ENCODE data around the gene STARD4. TPM values are rescaled to one million over a fixed set of nuclear protein-coding genes. Genes with fewer than 3 reads are reported as not detected.

The STARD4 gene
- total RNA-seq, 1 donor from 2014 or later = 48.6 TPM

GRCh38 chr5:111447099-111447498 lies 65.2 kb downstream of the STARD4 start:
- no peak for TF ChIP-seq CTCF (IDR thresholded peaks at IDR 0.05)
- no peaks in the 10 kb centered on the region for H3K36me3 ChIP-seq
- no peaks in the 10 kb centered on the region for H3K9me3 ChIP-seq
- intact Hi-C loops (cut with DNase I) = no loop called here
- no peak overlapping the region for H3K27ac ChIP-seq
- no peaks in the 10 kb centered on the region for H3K4me1 ChIP-seq
- DNase-seq = no peak
- ATAC-seq = no peak
- H3K27me3 ChIP-seq = no peaks in the 10 kb centered on the region
- H3K4me3 ChIP-seq = no peak overlapping the region

Other genes with a start within 250 kb of the STARD4 start
- 19.3 TPM for gene NREP, start 244.7 kb upstream of the STARD4 start, total RNA-seq